ENCODE results near the gene BRWD1.

Gene BRWD1

GRCh38 chr21:39344848-39345247 is 31.4 kb upstream of the BRWD1 start:
- Histone ChIP-seq H3K36me3 (ENCODE audit: control insufficient read depth, low read length) (peaks cover 76% of the 10 kb centered on the region), H3K4me2 (ENCODE audit: low read length) (peak overlapping the region; percentile 78), H3F3A (ENCODE audit: control insufficient read depth, insufficient read depth) (peaks cover 79% of the 10 kb centered on the region), H4K20me1 (ENCODE audit: control insufficient read depth, insufficient read depth, low read depth, low read length) (peaks cover 21% of the 10 kb centered on the region), H3K4me3 (ENCODE audit: low read length) (peak overlapping the region; percentile 97), H3K9me3 (ENCODE audit: control insufficient read depth, insufficient read depth, low read length) (no peaks in the 10 kb centered on the region), H3K79me2 (ENCODE audit: control insufficient read depth, low read length) (peaks cover 58% of the 10 kb centered on the region), H3K27ac (ENCODE audit: low read depth, low read length) (peak overlapping the region; percentile 87), H3K4me1 (ENCODE audit: control insufficient read depth, low read length) (peaks cover 59% of the 10 kb centered on the region), H3K9me2 (replicated peaks; ENCODE audit: control insufficient read depth, low read length) (no peaks in the 10 kb centered on the region), H3K27me3 (ENCODE audit: control insufficient read depth, low read length) (no peaks in the 10 kb centered on the region)
- no peak for TF ChIP-seq EZH2phosphoT487 (IDR thresholded peaks at IDR 0.05; ENCODE audit: borderline replicate concordance, low read length)
- TF ChIP-seq, protein P1, sequence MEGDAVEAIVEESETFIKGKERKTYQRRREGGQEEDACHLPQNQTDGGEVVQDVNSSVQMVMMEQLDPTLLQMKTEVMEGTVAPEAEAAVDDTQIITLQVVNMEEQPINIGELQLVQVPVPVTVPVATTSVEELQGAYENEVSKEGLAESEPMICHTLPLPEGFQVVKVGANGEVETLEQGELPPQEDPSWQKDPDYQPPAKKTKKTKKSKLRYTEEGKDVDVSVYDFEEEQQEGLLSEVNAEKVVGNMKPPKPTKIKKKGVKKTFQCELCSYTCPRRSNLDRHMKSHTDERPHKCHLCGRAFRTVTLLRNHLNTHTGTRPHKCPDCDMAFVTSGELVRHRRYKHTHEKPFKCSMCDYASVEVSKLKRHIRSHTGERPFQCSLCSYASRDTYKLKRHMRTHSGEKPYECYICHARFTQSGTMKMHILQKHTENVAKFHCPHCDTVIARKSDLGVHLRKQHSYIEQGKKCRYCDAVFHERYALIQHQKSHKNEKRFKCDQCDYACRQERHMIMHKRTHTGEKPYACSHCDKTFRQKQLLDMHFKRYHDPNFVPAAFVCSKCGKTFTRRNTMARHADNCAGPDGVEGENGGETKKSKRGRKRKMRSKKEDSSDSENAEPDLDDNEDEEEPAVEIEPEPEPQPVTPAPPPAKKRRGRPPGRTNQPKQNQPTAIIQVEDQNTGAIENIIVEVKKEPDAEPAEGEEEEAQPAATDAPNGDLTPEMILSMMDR (IDR thresholded peaks at IDR 0.05; ENCODE audit: low read depth, low read length, poor library complexity, severe bottlenecking) = no peak

DNA sequence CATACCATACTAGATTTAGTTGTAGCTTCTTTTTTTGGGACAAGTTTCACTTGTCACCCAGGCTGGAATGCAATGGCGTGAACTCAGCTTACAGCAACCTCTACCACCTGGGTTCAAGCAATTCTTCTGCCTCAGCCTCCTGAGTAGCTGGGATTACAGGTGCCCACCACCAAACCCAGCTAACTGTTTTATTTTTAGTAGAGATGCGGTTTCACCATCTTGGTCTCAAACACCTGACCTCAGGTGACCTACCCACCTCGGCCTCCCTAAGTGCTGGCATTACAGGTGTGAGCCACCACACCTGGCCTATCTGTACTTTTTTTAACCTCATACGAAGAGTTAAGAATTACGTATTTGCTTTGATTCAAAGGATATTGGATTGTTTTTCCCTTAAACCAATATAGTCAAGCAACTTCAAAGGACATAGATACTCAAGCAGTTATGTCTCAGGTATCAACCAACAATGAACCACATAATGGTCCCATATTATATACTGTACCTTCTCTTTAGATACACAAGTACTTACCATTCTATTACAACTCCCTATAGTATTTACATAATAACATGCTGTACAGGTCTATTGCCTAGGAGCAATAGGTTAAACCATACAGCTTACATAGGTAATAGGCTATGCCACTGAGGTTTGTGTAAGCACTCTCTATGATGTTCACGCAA is 28.0 kb upstream of the BRWD1 start:
- H3K4me1 ChIP-seq (ENCODE audit: control insufficient read depth, low read length) = peaks cover 87% of the 10 kb centered on the region
- peaks cover 78% of the 10 kb centered on the region for H3F3A ChIP-seq (ENCODE audit: control insufficient read depth, insufficient read depth)
- no peak overlapping the region for H3K4me3 ChIP-seq (ENCODE audit: low read length)
- peaks cover 32% of the 10 kb centered on the region for H3K79me2 ChIP-seq (ENCODE audit: control insufficient read depth, low read length)
- no peaks in the 10 kb centered on the region for H3K9me3 ChIP-seq (ENCODE audit: control insufficient read depth, insufficient read depth, low read length)
- H3K27me3 ChIP-seq (ENCODE audit: control insufficient read depth, low read length) = no peaks in the 10 kb centered on the region
- no peak for TF ChIP-seq EZH2phosphoT487 (IDR thresholded peaks at IDR 0.05; ENCODE audit: borderline replicate concordance, low read length)
- TF ChIP-seq, protein P1 (IDR thresholded peaks at IDR 0.05; ENCODE audit: low read depth, low read length, poor library complexity, severe bottlenecking) = no peak
- peaks cover 53% of the 10 kb centered on the region for H3K36me3 ChIP-seq (ENCODE audit: control insufficient read depth, low read length)
- H3K27ac ChIP-seq (ENCODE audit: low read depth, low read length) = peak overlapping the region; percentile 43
- no peak overlapping the region for H3K4me2 ChIP-seq (ENCODE audit: low read length)
- H4K20me1 ChIP-seq (ENCODE audit: control insufficient read depth, insufficient read depth, low read depth, low read length) = peaks cover 18% of the 10 kb centered on the region
- H3K9me2 ChIP-seq (replicated peaks; ENCODE audit: control insufficient read depth, low read length) = no peaks in the 10 kb centered on the region

- no peaks in the 10 kb centered on the region for H3K27me3 ChIP-seq (ENCODE audit: control insufficient read depth, low read length)
- H3K4me1 ChIP-seq (ENCODE audit: control insufficient read depth, low read length) = peaks cover 87% of the 10 kb centered on the region
- no peak overlapping the region for H3K4me3 ChIP-seq (ENCODE audit: low read length)
- peak overlapping the region; percentile 43 for H3K27ac ChIP-seq (ENCODE audit: low read depth, low read length)
- TF ChIP-seq, protein P1 (IDR thresholded peaks at IDR 0.05; ENCODE audit: low read depth, low read length, poor library complexity, severe bottlenecking) = no peak
- no peak for TF ChIP-seq EZH2phosphoT487 (IDR thresholded peaks at IDR 0.05; ENCODE audit: borderline replicate concordance, low read length)
- no peaks in the 10 kb centered on the region for H3K9me2 ChIP-seq (replicated peaks; ENCODE audit: control insufficient read depth, low read length)
- no peaks in the 10 kb centered on the region for H3K9me3 ChIP-seq (ENCODE audit: control insufficient read depth, insufficient read depth, low read length)
- peaks cover 25% of the 10 kb centered on the region for H3K79me2 ChIP-seq (ENCODE audit: control insufficient read depth, low read length)
- H3F3A ChIP-seq (ENCODE audit: control insufficient read depth, insufficient read depth) = peaks cover 78% of the 10 kb centered on the region
- peaks cover 12% of the 10 kb centered on the region for H4K20me1 ChIP-seq (ENCODE audit: control insufficient read depth, insufficient read depth, low read depth, low read length)
- H3K4me2 ChIP-seq (ENCODE audit: low read length) = no peak overlapping the region
- peaks cover 46% of the 10 kb centered on the region for H3K36me3 ChIP-seq (ENCODE audit: control insufficient read depth, low read length)
Measured at GRCh38 chr21:39340687-39341086, 27.3 kb upstream of the BRWD1 start.
